GM21515 (cell line): Measurements from ENCODE around the gene ZMYND10.
"Not testable (repeated sequence)": the region's sequence is repeated elsewhere in the genome, so short reads cannot be mapped to it uniquely, and the experiment has no call there.

ENCODE experiments used
- ATAC-seq: cut with Tn5 transposase; IDR thresholded peaks from one replicate; pipeline ENCODE4 v1.9.1; 2021; ENCODE audit not compliant: unreplicated experiment

ZMYND10 gene

GRCh38 chr3:50312041-50312440 is 33.5 kb downstream of the ZMYND10 start:
- ATAC-seq = not testable (repeated sequence)

GRCh38 chr3:50304601-50305000 is 40.9 kb downstream of the ZMYND10 start:
- ATAC-seq = no peak

- ATAC-seq = no peak
Observed at GRCh38 chr3:50303013-50303815, 42.3 kb downstream of the ZMYND10 start, which contains the start of gene HYAL1. Gene HYAL1, minus strand, starts transcription at chr3:50303574. Its CDS starts 618 bp downstream, at chr3:50302956.

- ATAC-seq = no peak
Observed at GRCh38 chr3:50302095-50303012, 43.2 kb downstream of the ZMYND10 start.

- no peak for ATAC-seq
Observed at GRCh38 chr3:50300681-50301254, 44.8 kb downstream of the ZMYND10 start.

- ATAC-seq = no peak
Observed at GRCh38 chr3:50299929-50300680, 45.4 kb downstream of the ZMYND10 start.

- no peak for ATAC-seq
Observed at GRCh38 chr3:50299638-50299928, 45.9 kb downstream of the ZMYND10 start.

- ATAC-seq = peak; percentile 76
Observed at GRCh38 chr3:50298836-50299637, 46.5 kb downstream of the ZMYND10 start, which contains the start of the genes HYAL3 and NAA80. Gene HYAL3, minus strand, starts transcription at chr3:50299405. Its CDS starts 3,803 bp downstream, at chr3:50295602. Gene NAA80, minus strand, starts transcription at chr3:50299405. Its CDS starts 1,942 bp downstream, at chr3:50297463.

GRCh38 chr3:50297896-50298725 is 47.4 kb downstream of the ZMYND10 start:
- ATAC-seq = no peak

- no peak for ATAC-seq
Observed at GRCh38 chr3:50297384-50297775, 48.2 kb downstream of the ZMYND10 start.

GRCh38 chr3:50296721-50297383 is 48.7 kb downstream of the ZMYND10 start:
- ATAC-seq = no peak

GRCh38 chr3:50295553-50296431 is 49.7 kb downstream of the ZMYND10 start:
- no peak for ATAC-seq

GRCh38 chr3:50294492-50295403 is 50.8 kb downstream of the ZMYND10 start:
- no peak for ATAC-seq

- no peak for ATAC-seq
Observed at GRCh38 chr3:50294089-50294488, 51.4 kb downstream of the ZMYND10 start.

GRCh38 chr3:50293079-50293801 is 52.3 kb downstream of the ZMYND10 start:
- ATAC-seq = no peak
